ENCODE results near the gene CD300LF. TPM values are rescaled to one million over a fixed set of nuclear protein-coding genes. Genes with fewer than 3 reads are reported as not detected.

Gene CD300LF
- total and polyA plus RNA-seq, 9 of the 15 experiments (the other 6 are each of a cell fraction or from before 2014, with no cell fraction given) = not detected

DNA sequence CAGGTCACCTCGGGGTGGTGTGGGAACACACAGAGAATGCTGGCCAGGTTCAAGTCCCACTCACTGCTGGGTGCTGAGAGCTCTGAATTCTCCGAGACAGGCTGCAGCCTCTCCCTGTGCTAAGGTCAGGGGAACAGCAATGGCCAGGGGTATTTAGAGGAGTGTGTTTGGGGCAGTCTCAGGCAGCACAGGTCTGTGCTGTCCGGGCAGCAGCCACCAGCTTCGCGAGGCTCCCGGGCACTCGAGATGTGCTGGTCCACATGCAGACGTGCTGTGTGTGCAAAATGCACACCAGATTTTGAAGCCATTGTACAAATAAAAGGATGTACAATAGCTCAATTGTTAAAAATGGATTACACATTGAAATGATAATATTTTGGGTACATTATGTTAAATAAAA lies 42.8 kb upstream of the CD300LF start:
- TF ChIP-seq, protein P1, sequence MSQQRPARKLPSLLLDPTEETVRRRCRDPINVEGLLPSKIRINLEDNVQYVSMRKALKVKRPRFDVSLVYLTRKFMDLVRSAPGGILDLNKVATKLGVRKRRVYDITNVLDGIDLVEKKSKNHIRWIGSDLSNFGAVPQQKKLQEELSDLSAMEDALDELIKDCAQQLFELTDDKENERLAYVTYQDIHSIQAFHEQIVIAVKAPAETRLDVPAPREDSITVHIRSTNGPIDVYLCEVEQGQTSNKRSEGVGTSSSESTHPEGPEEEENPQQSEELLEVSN (IDR thresholded peaks at IDR 0.05; ENCODE audit: borderline replicate concordance in 1 of 2, extremely low read depth in 1 of 2, insufficient read depth in 1 of 2, insufficient read length in 1 of 2, low read depth in 1 of 2, low read length in 1 of 2, poor library complexity in 1 of 2, severe bottlenecking in 1 of 2) = no peak
- TF ChIP-seq ZBTB1 (CRISPR knock-in tag; IDR thresholded peaks at IDR 0.05; ENCODE audit: borderline replicate concordance, low read depth) = no peak
- no peak for TF ChIP-seq ZNF280B (CRISPR knock-in tag; IDR thresholded peaks at IDR 0.05)
- TF ChIP-seq ETV1 (tag; conservative IDR thresholded peaks at IDR 0.05; ENCODE audit: low read depth) = no peak
- TF ChIP-seq, protein P2, sequence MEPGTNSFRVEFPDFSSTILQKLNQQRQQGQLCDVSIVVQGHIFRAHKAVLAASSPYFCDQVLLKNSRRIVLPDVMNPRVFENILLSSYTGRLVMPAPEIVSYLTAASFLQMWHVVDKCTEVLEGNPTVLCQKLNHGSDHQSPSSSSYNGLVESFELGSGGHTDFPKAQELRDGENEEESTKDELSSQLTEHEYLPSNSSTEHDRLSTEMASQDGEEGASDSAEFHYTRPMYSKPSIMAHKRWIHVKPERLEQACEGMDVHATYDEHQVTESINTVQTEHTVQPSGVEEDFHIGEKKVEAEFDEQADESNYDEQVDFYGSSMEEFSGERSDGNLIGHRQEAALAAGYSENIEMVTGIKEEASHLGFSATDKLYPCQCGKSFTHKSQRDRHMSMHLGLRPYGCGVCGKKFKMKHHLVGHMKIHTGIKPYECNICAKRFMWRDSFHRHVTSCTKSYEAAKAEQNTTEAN (CRISPR knock-in tag; IDR thresholded peaks at IDR 0.05) = no peak
- TF ChIP-seq NCOA1 (IDR thresholded peaks at IDR 0.05; ENCODE audit: low read depth) = no peak
- TF ChIP-seq MAFG (tag; conservative IDR thresholded peaks at IDR 0.05) = no peak
- no peak for TF ChIP-seq CBFB (CRISPR knock-in tag; IDR thresholded peaks at IDR 0.05)
- no peak for TF ChIP-seq KLF16 (IDR thresholded peaks at IDR 0.05)
- no peak for TF ChIP-seq EZH2 (IDR thresholded peaks at IDR 0.05; ENCODE audit: borderline replicate concordance, low read depth, low read length)
- TF ChIP-seq KAT7 (CRISPR knock-in tag; IDR thresholded peaks at IDR 0.05; ENCODE audit: borderline replicate concordance) = no peak
- TF ChIP-seq, protein P3, sequence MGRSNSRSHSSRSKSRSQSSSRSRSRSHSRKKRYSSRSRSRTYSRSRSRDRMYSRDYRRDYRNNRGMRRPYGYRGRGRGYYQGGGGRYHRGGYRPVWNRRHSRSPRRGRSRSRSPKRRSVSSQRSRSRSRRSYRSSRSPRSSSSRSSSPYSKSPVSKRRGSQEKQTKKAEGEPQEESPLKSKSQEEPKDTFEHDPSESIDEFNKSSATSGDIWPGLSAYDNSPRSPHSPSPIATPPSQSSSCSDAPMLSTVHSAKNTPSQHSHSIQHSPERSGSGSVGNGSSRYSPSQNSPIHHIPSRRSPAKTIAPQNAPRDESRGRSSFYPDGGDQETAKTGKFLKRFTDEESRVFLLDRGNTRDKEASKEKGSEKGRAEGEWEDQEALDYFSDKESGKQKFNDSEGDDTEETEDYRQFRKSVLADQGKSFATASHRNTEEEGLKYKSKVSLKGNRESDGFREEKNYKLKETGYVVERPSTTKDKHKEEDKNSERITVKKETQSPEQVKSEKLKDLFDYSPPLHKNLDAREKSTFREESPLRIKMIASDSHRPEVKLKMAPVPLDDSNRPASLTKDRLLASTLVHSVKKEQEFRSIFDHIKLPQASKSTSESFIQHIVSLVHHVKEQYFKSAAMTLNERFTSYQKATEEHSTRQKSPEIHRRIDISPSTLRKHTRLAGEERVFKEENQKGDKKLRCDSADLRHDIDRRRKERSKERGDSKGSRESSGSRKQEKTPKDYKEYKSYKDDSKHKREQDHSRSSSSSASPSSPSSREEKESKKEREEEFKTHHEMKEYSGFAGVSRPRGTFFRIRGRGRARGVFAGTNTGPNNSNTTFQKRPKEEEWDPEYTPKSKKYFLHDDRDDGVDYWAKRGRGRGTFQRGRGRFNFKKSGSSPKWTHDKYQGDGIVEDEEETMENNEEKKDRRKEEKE (IDR thresholded peaks at IDR 0.05; ENCODE audit: borderline replicate concordance in 1 of 2, control insufficient read depth in 1 of 2, low read depth in 2 of 2, low read length in 1 of 2) = no peak
- TF ChIP-seq BRD9 (IDR thresholded peaks at IDR 0.05; ENCODE audit: low read depth, partially characterized antibody) = no peak
- TF ChIP-seq TOE1 (IDR thresholded peaks at IDR 0.05; ENCODE audit: borderline replicate concordance) = no peak
- no peak for TF ChIP-seq TOE1 (CRISPR knock-in tag; IDR thresholded peaks at IDR 0.05; ENCODE audit: borderline replicate concordance, low read depth)
- TF ChIP-seq ZNF583 (CRISPR knock-in tag; IDR thresholded peaks at IDR 0.05) = no peak
- no TSS peak for BruUV-seq (replicated peaks)
- POLR2A ChIA-PET = interaction anchor here (0.9 to 1.3 kb wide), 2 partner anchors 9 to 98 kb away, joined by 3 read pairs; no protein-coding TSS in a partner anchor
- H3K79me2 ChIP-seq (ENCODE audit: control insufficient read depth, insufficient read depth, low read length) = peaks cover 80% of the 10 kb centered on the region
- CTCF ChIA-PET (ENCODE audit: low intra/inter-chr PET ratio) = no interaction called here
- ATAC-seq (no peak), FAIRE-seq (no peak), DNase-seq (ENCODE audit: extremely low read depth in 1 of 4, low spot score in 3 of 4) (no peak)
- no peaks in the 10 kb centered on the region for H3K9me3 ChIP-seq (replicated peaks; ENCODE audit: control insufficient read depth, insufficient read depth, low read depth, low read length)
- H3K4me2 ChIP-seq (ENCODE audit: insufficient read depth, low read length) = no peak overlapping the region
- H3K4me1 ChIP-seq (replicated peaks in 1 of 2; ENCODE audit: control insufficient read depth in 2 of 2, insufficient read depth in 2 of 2, low read length in 2 of 2) = peaks cover 37 to 61% of the 10 kb centered on the region in 2 experiments
- H3K27ac ChIP-seq (ENCODE audit: extremely low read depth, low read depth, low read length) = no peak overlapping the region
- peak overlapping the region in 1 of 2 experiments; percentile 73; a peak in 1 of 4 replicates for H3K9ac ChIP-seq (ENCODE audit: insufficient read depth in 1 of 2, low read depth in 2 of 2, low read length in 2 of 2)
- H3K9me1 ChIP-seq (ENCODE audit: control insufficient read depth, insufficient read depth, low read length) = peaks cover 27% of the 10 kb centered on the region
- intact Hi-C loops (cut with micrococcal nuclease) (no loop called here), in situ Hi-C loops (cut with MboI) (no loop called here)
- no peak overlapping the region for H2AFZ ChIP-seq (ENCODE audit: low read depth, low read length)
- H4K20me1 ChIP-seq (replicated peaks; ENCODE audit: control insufficient read depth, insufficient read depth, low read length) = peaks cover 20% of the 10 kb centered on the region; the same call in 1 of the 2 replicates
- no peaks in the 10 kb centered on the region for H3K27me3 ChIP-seq (ENCODE audit: control insufficient read depth in 2 of 2, insufficient read depth in 2 of 2, low read length in 2 of 2)
- H3K36me3 ChIP-seq (ENCODE audit: control insufficient read depth, insufficient read depth, low read length) = peaks cover 15% of the 10 kb centered on the region; the same call in 2 of the 3 replicates
- 86% methylated on average over 8 of the region's 8 CpGs for WGBS (ENCODE audit: insufficient coverage, low coverage, missing lambda C conversion rate)
- no peak overlapping the region for H3K4me3 ChIP-seq

Measured in K562 (cell line).